EH (cell line): Measurements from ENCODE around the gene CD302.
"Not testable (repeated sequence)": the region's sequence is repeated elsewhere in the genome, so short reads cannot be mapped to it uniquely, and the experiment has no call there.

Experiments
- DNase-seq: peaks from one replicate; pipeline ENCODE4 v3.0.0-alpha.2; 2015; ENCODE audit warnings: low read depth

CD302 gene

DNA sequence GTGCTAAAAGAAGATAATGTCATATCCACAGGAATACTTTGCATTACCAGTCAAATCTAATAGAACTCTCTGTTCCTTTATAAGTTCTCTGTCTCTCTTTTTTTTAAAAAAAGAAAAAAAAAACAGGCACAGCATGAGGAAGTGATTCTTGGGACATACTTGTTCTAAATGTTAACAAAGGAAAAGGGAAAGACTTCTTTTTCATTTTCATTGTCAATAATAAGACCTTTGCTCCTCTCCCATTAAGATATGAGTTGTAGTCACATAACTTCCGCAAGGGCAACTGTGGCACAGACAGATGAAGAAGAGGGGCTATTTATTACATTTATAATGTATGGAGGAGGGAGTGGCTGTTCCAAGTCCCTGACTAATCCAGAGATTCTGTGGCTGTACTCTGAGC lies 4.7 kb downstream of the CD302 start:
- no peak for DNase-seq

GRCh38 chr2:159792599-159792998 lies 5.4 kb downstream of the CD302 start:
- DNase-seq, result no peak

- DNase-seq, result no peak
These were observed 6.0 kb downstream of the CD302 start for GRCh38 chr2:159792036-159792435.

- DNase-seq, result no peak
These were observed 7.7 kb downstream of the CD302 start for GRCh38 chr2:159790323-159790722.

GRCh38 chr2:159788253-159788652 lies 9.8 kb downstream of the CD302 start:
- DNase-seq, result no peak

GRCh38 chr2:159787647-159788046 lies 10.4 kb downstream of the CD302 start:
- DNase-seq, result not testable (repeated sequence)

DNA sequence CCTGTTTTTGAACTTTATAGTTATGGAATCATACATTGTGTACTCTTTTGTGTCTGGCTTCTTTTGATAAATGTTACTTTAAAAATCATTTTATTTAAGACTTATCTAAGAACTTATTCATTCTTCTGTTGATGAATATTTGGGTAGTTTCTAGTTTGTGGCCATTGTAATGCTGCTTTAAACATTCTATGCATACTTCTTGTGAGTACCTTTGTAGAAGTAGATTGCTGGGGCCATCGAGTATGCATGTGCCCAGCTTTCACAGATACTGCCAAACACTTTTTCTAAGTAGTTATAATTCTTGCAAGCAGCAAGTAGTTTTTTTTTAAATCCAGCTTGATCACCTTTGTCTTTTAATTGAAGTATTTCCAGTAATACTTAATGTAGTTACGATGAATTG lies 11.1 kb downstream of the CD302 start:
- no peak for DNase-seq

- no peak for DNase-seq
These were observed 12.8 kb downstream of the CD302 start for GRCh38 chr2:159785195-159785594.

- not testable (repeated sequence) for DNase-seq
These were observed 13.3 kb downstream of the CD302 start for GRCh38 chr2:159784744-159785143.

- no peak for DNase-seq
These were observed 14.5 kb downstream of the CD302 start for GRCh38 chr2:159783556-159783955.

GRCh38 chr2:159776321-159776720 lies 21.7 kb downstream of the CD302 start:
- no peak for DNase-seq

GRCh38 chr2:159775021-159775420 lies 23.0 kb downstream of the CD302 start:
- peak; percentile 42 for DNase-seq

GRCh38 chr2:159774370-159774990 lies 23.5 kb downstream of the CD302 start:
- DNase-seq, result no peak

GRCh38 chr2:159773886-159774285 lies 24.1 kb downstream of the CD302 start:
- DNase-seq, result no peak

- peak; percentile 64 for DNase-seq
These were observed 24.6 kb downstream of the CD302 start for GRCh38 chr2:159773426-159773825.

DNA sequence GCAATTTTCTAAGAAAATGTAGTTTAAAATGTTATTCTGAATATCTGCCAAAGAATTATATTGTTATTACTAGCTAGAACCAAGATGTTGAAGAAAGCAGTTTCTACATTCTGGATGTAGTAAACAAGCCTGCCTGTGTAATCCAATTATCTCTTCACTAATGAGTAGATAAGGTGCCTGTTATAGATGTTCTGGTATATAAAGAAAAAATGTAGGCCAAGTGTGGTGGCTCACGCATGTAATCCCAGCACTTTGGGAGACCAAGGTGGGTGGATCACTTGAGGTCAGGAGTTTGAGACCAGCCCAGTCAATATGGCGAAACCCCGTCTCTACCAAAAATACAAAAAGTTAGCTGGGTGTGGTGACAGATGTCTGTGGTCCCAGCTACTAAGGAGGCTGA lies 28.9 kb downstream of the CD302 start:
- no peak for DNase-seq

DNA sequence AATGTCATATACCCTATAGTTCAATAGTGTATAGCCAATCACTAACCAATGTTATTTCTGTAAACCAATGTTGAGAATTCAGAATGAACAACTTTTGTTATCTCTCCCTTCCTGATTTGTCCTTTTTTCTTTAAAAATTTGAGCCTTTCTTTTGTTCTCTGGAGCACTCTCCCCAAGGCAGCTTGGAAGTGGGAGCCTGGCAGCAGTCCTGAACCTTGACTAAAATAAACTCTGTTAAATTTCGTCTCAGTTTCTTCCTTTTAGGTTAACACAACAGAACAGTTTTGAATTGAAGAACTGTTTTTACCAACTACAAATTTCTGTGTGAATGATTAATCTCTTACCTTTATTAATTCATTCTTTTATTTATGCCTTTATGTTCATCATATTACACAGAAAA lies 35.9 kb downstream of the CD302 start:
- DNase-seq, result no peak

DNA sequence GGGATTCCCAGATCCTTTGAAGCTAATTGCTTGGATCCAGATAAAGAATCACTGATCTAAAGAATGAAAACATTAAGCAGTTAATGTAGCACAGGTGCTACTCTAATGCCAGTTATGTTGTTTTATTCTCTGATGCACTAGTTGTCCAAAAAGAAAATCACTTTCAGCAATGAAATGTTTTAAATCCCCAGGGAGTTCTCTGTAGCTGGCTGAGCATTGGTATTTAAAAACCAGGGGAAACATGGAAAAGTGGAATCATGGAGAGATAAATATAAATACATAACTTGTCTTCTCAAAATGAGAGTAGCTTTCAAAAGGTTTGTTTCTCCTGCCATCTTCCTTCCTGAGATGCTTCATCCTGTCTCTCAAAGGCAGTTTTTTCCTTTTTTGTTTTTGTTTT lies 37.7 kb downstream of the CD302 start:
- no peak for DNase-seq

GRCh38 chr2:159759577-159759976 lies 38.4 kb downstream of the CD302 start:
- no peak for DNase-seq

- peak; percentile 30 for DNase-seq
These were observed 39.3 kb downstream of the CD302 start for GRCh38 chr2:159758686-159759085.

DNA sequence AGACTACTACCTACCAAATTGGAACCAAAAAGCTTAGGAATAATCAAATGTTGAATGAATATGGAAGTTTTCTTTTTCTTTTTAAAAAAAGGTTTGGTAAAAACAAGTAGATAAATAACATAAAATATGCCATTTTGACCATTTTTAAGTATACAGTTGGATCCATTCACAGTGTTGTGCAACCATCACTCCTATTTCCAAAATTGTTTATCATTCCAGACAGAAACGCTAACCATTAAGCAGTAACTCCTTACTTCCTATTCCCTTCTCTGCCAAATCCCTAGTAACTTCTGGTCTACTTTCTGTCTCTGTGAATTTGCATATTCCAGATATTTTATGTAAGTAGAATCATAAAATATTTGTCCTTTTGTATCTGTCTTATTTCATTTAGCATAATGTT lies 39.8 kb downstream of the CD302 start:
- DNase-seq, result no peak

GRCh38 chr2:159755788-159756187 lies 42.2 kb downstream of the CD302 start:
- DNase-seq, result peak; percentile 55

DNA sequence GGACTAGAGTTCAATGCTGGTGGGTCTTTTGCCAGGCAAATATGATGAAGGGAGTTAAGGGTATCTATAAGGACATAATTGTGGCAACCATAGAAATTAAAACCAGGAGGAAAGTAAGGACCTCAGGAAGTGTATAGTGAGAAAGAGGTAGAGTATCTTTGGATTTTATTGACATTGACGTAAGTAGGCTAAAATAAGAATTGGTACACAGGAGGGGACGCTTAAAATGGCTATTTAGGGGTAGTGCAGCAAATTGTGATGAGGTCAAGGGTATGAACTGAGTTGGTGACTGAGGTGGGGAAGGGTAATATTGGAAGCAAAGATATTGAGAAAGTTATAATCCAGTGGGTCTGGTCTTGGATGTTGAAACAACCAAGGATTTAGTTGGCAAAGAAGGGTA lies 43.0 kb downstream of the CD302 start:
- no peak for DNase-seq

DNA sequence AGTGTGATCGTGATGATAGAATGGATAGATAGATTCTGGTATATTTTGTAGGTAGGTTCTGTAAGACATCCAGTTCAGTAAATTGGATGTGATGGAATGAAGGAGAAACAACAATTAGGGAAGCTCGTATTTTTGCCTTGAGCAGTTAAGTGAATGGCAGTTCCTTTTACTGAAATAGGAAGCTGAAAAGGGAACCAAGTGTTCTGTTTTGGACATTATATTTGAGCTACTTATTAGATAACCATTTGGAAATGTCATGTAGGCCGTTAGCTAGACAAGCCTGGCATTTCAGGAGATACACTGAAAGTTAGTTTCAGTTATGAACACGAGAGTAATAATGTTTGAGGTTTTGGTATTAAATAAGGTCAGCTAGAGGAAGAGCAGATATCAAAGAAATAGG lies 44.2 kb downstream of the CD302 start:
- no peak for DNase-seq

GRCh38 chr2:159750873-159751272 lies 47.1 kb downstream of the CD302 start:
- no peak for DNase-seq
